Stimulated activated CD4-positive, alpha-beta T cell treated with anti-CD3 and anti-CD28 coated beads, Interleukin-4, amount 100 ng/mL, for 48 hours (primary cell): ENCODE results near the gene FGD4.
"Not testable (repeated sequence)": the region's sequence is repeated elsewhere in the genome, so short reads cannot be mapped to it uniquely, and the experiment has no call there.

Experiments used
- DNase-seq, 2 donors: peaks; one replicate each; pipeline ENCODE4 v3.0.0-alpha.2; 2020; ENCODE audit warnings: low read depth in 2 of 2

FGD4 gene

GRCh38 chr12:32493282-32493681, 93.9 kb downstream of the FGD4 start:
- no peak for DNase-seq

- DNase-seq = no peak
These were observed 95.3 kb downstream of the FGD4 start for GRCh38 chr12:32494656-32495055.

- DNase-seq = no peak
These were observed 97.6 kb downstream of the FGD4 start for GRCh38 chr12:32496946-32497345.

- DNase-seq = no peak
These were observed 98.5 kb downstream of the FGD4 start for GRCh38 chr12:32497864-32498263.

- DNase-seq = no peak
These were observed 99.7 kb downstream of the FGD4 start for GRCh38 chr12:32499048-32499447.

- no peak for DNase-seq
These were observed 102.5 kb downstream of the FGD4 start for GRCh38 chr12:32501835-32502333.

GRCh38 chr12:32502693-32503502, 103.5 kb downstream of the FGD4 start:
- DNase-seq = no peak

GRCh38 chr12:32503730-32504129, 104.4 kb downstream of the FGD4 start:
- no peak for DNase-seq

GRCh38 chr12:32504591-32504990, 105.2 kb downstream of the FGD4 start:
- no peak for DNase-seq

- no peak for DNase-seq
These were observed 105.9 kb downstream of the FGD4 start for GRCh38 chr12:32505067-32505945.

GRCh38 chr12:32507096-32507941, 108.0 kb downstream of the FGD4 start:
- not testable (repeated sequence) for DNase-seq

- DNase-seq = no peak
These were observed 108.6 kb downstream of the FGD4 start for GRCh38 chr12:32507942-32508320.

GRCh38 chr12:32508626-32509025, 109.3 kb downstream of the FGD4 start:
- DNase-seq = no peak

- no peak for DNase-seq
These were observed 110.2 kb downstream of the FGD4 start for GRCh38 chr12:32509328-32510091.

- DNase-seq = not testable (repeated sequence)
These were observed 112.6 kb downstream of the FGD4 start for GRCh38 chr12:32511976-32512375.

- DNase-seq = no peak
These were observed 113.0 kb downstream of the FGD4 start for GRCh38 chr12:32512379-32512778.

- DNase-seq = no peak
These were observed 113.6 kb downstream of the FGD4 start for GRCh38 chr12:32512910-32513309.

- DNase-seq = no peak
These were observed 115.9 kb downstream of the FGD4 start for GRCh38 chr12:32515137-32515873.

GRCh38 chr12:32516230-32516629, 116.9 kb downstream of the FGD4 start:
- no peak for DNase-seq

GRCh38 chr12:32517966-32518365, 118.6 kb downstream of the FGD4 start:
- no peak for DNase-seq
